ENCODE results near the gene GJC2.

GJC2 gene

GRCh38 chr1:228108742-228109072, 41.0 kb upstream of the GJC2 start:
- no peak for TF ChIP-seq GATA2 (IDR thresholded peaks at IDR 0.05; ENCODE audit: low read depth, low read length)
- no peak for TF ChIP-seq GATA3 (IDR thresholded peaks at IDR 0.05; ENCODE audit: low read depth, low read length)

- peak; percentile 18; the same call in 1 of the 2 replicates for TF ChIP-seq GATA2 (IDR thresholded peaks at IDR 0.05; ENCODE audit: low read depth, low read length)
- no peak for TF ChIP-seq GATA3 (IDR thresholded peaks at IDR 0.05; ENCODE audit: low read depth, low read length)
Observed at GRCh38 chr1:228109073-228109961, 40.4 kb upstream of the GJC2 start, which contains the start of gene MRPL55. Gene MRPL55 (minus strand): TSS chr1:228109299. CDS start chr1:228108260, 1,039 bp downstream.

GRCh38 chr1:228109962-228110488, 39.7 kb upstream of the GJC2 start:
- TF ChIP-seq GATA3 (IDR thresholded peaks at IDR 0.05; ENCODE audit: low read depth, low read length), result no peak
- TF ChIP-seq GATA2 (IDR thresholded peaks at IDR 0.05; ENCODE audit: low read depth, low read length), result peak; percentile 69

- no peak for TF ChIP-seq GATA3 (IDR thresholded peaks at IDR 0.05; ENCODE audit: low read depth, low read length)
- TF ChIP-seq GATA2 (IDR thresholded peaks at IDR 0.05; ENCODE audit: low read depth, low read length), result no peak
Observed at GRCh38 chr1:228110556-228110955, 39.2 kb upstream of the GJC2 start.

- TF ChIP-seq GATA2 (IDR thresholded peaks at IDR 0.05; ENCODE audit: low read depth, low read length) (no peak), GATA3 (IDR thresholded peaks at IDR 0.05; ENCODE audit: low read depth, low read length) (no peak)
Observed at GRCh38 chr1:228112167-228112566, 37.6 kb upstream of the GJC2 start.

GRCh38 chr1:228112617-228113016, 37.1 kb upstream of the GJC2 start:
- no peak for TF ChIP-seq GATA3 (IDR thresholded peaks at IDR 0.05; ENCODE audit: low read depth, low read length)
- no peak for TF ChIP-seq GATA2 (IDR thresholded peaks at IDR 0.05; ENCODE audit: low read depth, low read length)

GRCh38 chr1:228114827-228115226, 34.9 kb upstream of the GJC2 start:
- TF ChIP-seq GATA2 (IDR thresholded peaks at IDR 0.05; ENCODE audit: low read depth, low read length) (no peak), GATA3 (IDR thresholded peaks at IDR 0.05; ENCODE audit: low read depth, low read length) (no peak)

GRCh38 chr1:228117335-228117734, 32.4 kb upstream of the GJC2 start:
- TF ChIP-seq GATA3 (IDR thresholded peaks at IDR 0.05; ENCODE audit: low read depth, low read length), result no peak

GRCh38 chr1:228118040-228118439, 31.7 kb upstream of the GJC2 start:
- no peak for TF ChIP-seq GATA3 (IDR thresholded peaks at IDR 0.05; ENCODE audit: low read depth, low read length)
- TF ChIP-seq GATA2 (IDR thresholded peaks at IDR 0.05; ENCODE audit: low read depth, low read length), result no peak

GRCh38 chr1:228120351-228120750, 29.4 kb upstream of the GJC2 start:
- TF ChIP-seq GATA3 (IDR thresholded peaks at IDR 0.05; ENCODE audit: low read depth, low read length) (no peak), GATA2 (IDR thresholded peaks at IDR 0.05; ENCODE audit: low read depth, low read length) (no peak)

- TF ChIP-seq GATA2 (IDR thresholded peaks at IDR 0.05; ENCODE audit: low read depth, low read length) (no peak), GATA3 (IDR thresholded peaks at IDR 0.05; ENCODE audit: low read depth, low read length) (no peak)
Observed at GRCh38 chr1:228120857-228121489, 28.8 kb upstream of the GJC2 start.

- no peak for TF ChIP-seq GATA3 (IDR thresholded peaks at IDR 0.05; ENCODE audit: low read depth, low read length)
Observed at GRCh38 chr1:228122921-228123441, 26.7 kb upstream of the GJC2 start.

- no peak for TF ChIP-seq GATA3 (IDR thresholded peaks at IDR 0.05; ENCODE audit: low read depth, low read length)
- no peak for TF ChIP-seq GATA2 (IDR thresholded peaks at IDR 0.05; ENCODE audit: low read depth, low read length)
Observed at GRCh38 chr1:228123505-228123904, 26.2 kb upstream of the GJC2 start.

- TF ChIP-seq GATA2 (IDR thresholded peaks at IDR 0.05; ENCODE audit: low read depth, low read length) (no peak), GATA3 (IDR thresholded peaks at IDR 0.05; ENCODE audit: low read depth, low read length) (no peak)
Observed at GRCh38 chr1:228125185-228125584, 24.5 kb upstream of the GJC2 start.

GRCh38 chr1:228131766-228132165, 18.0 kb upstream of the GJC2 start:
- TF ChIP-seq GATA3 (IDR thresholded peaks at IDR 0.05; ENCODE audit: low read depth, low read length) (no peak), GATA2 (IDR thresholded peaks at IDR 0.05; ENCODE audit: low read depth, low read length) (no peak)

Measured in SH-SY5Y (cell line).